HepG2 (cell line): ENCODE data around the gene PAIP1. TPM values are rescaled to one million over a fixed set of nuclear protein-coding genes. Genes with fewer than 3 reads are reported as not detected.

ENCODE experiments used
- ATAC-seq: fragments of 200-7000 bp; cut with Tn5 transposase; 3 replicates; pipeline ENCODE4 v1.9.1; 2020; ENCODE audit warnings: mild to moderate bottlenecking, moderate library complexity
- BruUV-seq: library from RNA; stranded (reverse); fragments of 400-500 nt; replicated peaks from 2 replicates; lab custom pipeline; 2021; lab: Mats Ljungman, UMichigan
- CTCF ChIA-PET: fragments of 300-600 bp; formaldehyde crosslinking; extraction: SDS; loops from one replicate; lab custom pipeline; 2021; ENCODE audit warnings: low total read pairs, inconsistent platforms, low intra/inter-chr PET ratio; lab: Yijun Ruan, JAX
- POLR2A ChIA-PET: fragments of 350-600 bp; sonication (Branson Sonifier 250); formaldehyde crosslinking; loops from one replicate; lab custom pipeline; 2020; ENCODE audit warnings: antibody characterized with exemption, inconsistent platforms; lab: Yijun Ruan, JAX
- DNase-seq: peaks from one replicate; pipeline ENCODE4 v3.0.0-alpha.2; 2015; ENCODE audit warnings: low spot score
- FAIRE-seq: peaks from 3 replicates; lab custom pipeline; 2011; peaks lifted over from hg19 to GRCh38; lab: Jason Lieb, UNC
- H2AFZ ChIP-seq: one replicate; pipeline ENCODE4 v1.6.1; 2011; ENCODE audit warnings: low read length, inconsistent platforms
- H3K27ac ChIP-seq: fragments of 300-600 bp; 3 replicates; pipeline ENCODE4 v1.8.0; 2011; ENCODE audit warnings: mixed run types, mild to moderate bottlenecking, mixed read lengths, low read length, inconsistent platforms; ENCODE audit not compliant: insufficient read depth; ENCODE audit errors: extremely low read length
- H3K27me3 ChIP-seq, 2 experiments: fragments of 200-600 bp in 1 of 2; 2 replicates in 1 of 2; 3 replicates in 1 of 2; pipeline versions ENCODE4 v1.6.0 to v1.8.0; 2011; ENCODE audit warnings: low read length in 2 of 2, mild to moderate bottlenecking in 2 of 2, moderate library complexity in 2 of 2, inconsistent platforms in 1 of 2; ENCODE audit not compliant: insufficient read depth in 2 of 2, control insufficient read depth in 1 of 2
- H3K36me3 ChIP-seq, 2 experiments: fragments of 200-600 bp in 1 of 2; replicated peaks in 1 of 2; 2 replicates in 1 of 2; 3 replicates in 1 of 2; pipeline versions ENCODE4 v1.5.1 to v1.8.0; 2011; ENCODE audit warnings: low read length in 2 of 2, inconsistent platforms in 1 of 2; ENCODE audit not compliant: insufficient read depth in 2 of 2, control insufficient read depth in 1 of 2
- H3K4me1 ChIP-seq: 2 replicates; pipeline ENCODE4 v1.5.1; 2012; ENCODE audit warnings: low read length, inconsistent platforms; ENCODE audit not compliant: insufficient read depth
- H3K4me2 ChIP-seq: 2 replicates; pipeline ENCODE4 v1.6.0; 2011; ENCODE audit warnings: low read depth, low read length, inconsistent platforms
- H3K4me3 ChIP-seq, 3 experiments: fragments of 200-600 bp in 1 of 3; sonication (generic), shearing (Covaris generic) in 1 of 3; replicated peaks in 1 of 3; 2 replicates each; pipeline ENCODE4 v1.5.1; 2011 to 2016; ENCODE audit warnings: low read length in 3 of 3, inconsistent platforms in 2 of 3, low read depth in 2 of 3, mild to moderate bottlenecking in 2 of 3, control low read depth in 1 of 3, mixed read lengths in 1 of 3; ENCODE audit not compliant: insufficient read depth in 1 of 3
- H3K79me2 ChIP-seq: one replicate; pipeline ENCODE4 v1.6.1; 2011; ENCODE audit warnings: low read length, inconsistent platforms; ENCODE audit not compliant: insufficient read depth
- H3K9ac ChIP-seq: 2 replicates; pipeline ENCODE4 v1.6.0; 2011; ENCODE audit warnings: mild to moderate bottlenecking, low read depth, low read length, inconsistent platforms; ENCODE audit not compliant: insufficient read depth
- H3K9me3 ChIP-seq: 2 replicates; pipeline ENCODE4 v1.5.1; 2012; ENCODE audit warnings: mild to moderate bottlenecking, low read length
- H4K20me1 ChIP-seq: 2 replicates; pipeline ENCODE4 v1.6.0; 2011; ENCODE audit warnings: inconsistent platforms, mild to moderate bottlenecking, low read length, moderate library complexity; ENCODE audit not compliant: insufficient read depth
- CEBPB ChIP-seq: IDR thresholded peaks from 2 replicates; pipeline ENCODE4 v1.6.1; 2011; ENCODE audit warnings: low read depth, low read length, improper control_type of control experiment, borderline replicate concordance
- JARID2 ChIP-seq: sonication (generic); formaldehyde crosslinking; IDR thresholded peaks from 2 replicates; pipeline ENCODE4 v1.8.1; 2023; ENCODE audit warnings: missing genetic modification reagents, inconsistent platforms; ENCODE audit not compliant: insufficient replicate concordance
- MAFF ChIP-seq: IDR thresholded peaks from 2 replicates; pipeline ENCODE4 v1.6.1; 2011; ENCODE audit warnings: low read depth, low read length, improper control_type of control experiment
- MAFK ChIP-seq, 2 experiments: IDR thresholded peaks in 1 of 2; conservative IDR thresholded peaks in 1 of 2; 2 replicates each; pipeline ENCODE4 v1.6.1; 2011; ENCODE audit warnings: improper control_type of control experiment in 2 of 2, low read length in 2 of 2
- RELA ChIP-seq: sonication (generic); formaldehyde crosslinking; IDR thresholded peaks from 2 replicates; pipeline ENCODE4 v1.4.0; 2020; ENCODE audit warnings: missing genetic modification reagents
- TOPORS ChIP-seq: sonication (generic); formaldehyde crosslinking; IDR thresholded peaks from 2 replicates; pipeline ENCODE4 v1.8.0; 2023; ENCODE audit warnings: mild to moderate bottlenecking, missing genetic modification reagents
- ZNF777 ChIP-seq: sonication (generic); formaldehyde crosslinking; IDR thresholded peaks from 2 replicates; pipeline ENCODE4 v1.4.0; 2020; ENCODE audit warnings: missing genetic modification reagents
- whole genome bisulfite sequencing: methylation state at CpG from one replicate; pipeline ENCODE4 v1.1.6; 2017; ENCODE audit warnings: low lambda C conversion rate; 5-methylcytosine and 5-hydroxymethylcytosine counted together
- in situ Hi-C: cut with HindIII; loops from 2 replicates; pipeline ENCODE4 v1.10.0; 2017; ENCODE audit warnings: low pct_unique_long_range_greater_than_20kb; ENCODE audit not compliant: extremely low pct_ligation_motif_present
- intact Hi-C: fragments of 100-400 bp; cut with micrococcal nuclease; formaldehyde crosslinking; loops from one replicate; pipeline ENCODE4 v1.10.0; 2022; ENCODE audit not compliant: unreplicated experiment
- polyA plus RNA-seq, 8 experiments: library from polyadenylated mRNA; depleted of rRNA in 3 of 8; stranded (reverse) in 7 of 8; unstranded in 1 of 8; fragments of >200 nt; fragmentation: Illumina TruSeq in 4 of 8; extraction: Trizol in 4 of 8; gene quantifications; 2 replicates each; pipeline versions ENCODE4 v1.2.1 to v1.2.3, GENCODE V29; 2011 to 2016; ENCODE audit warnings: low read depth in 4 of 8, missing spikeins in 1 of 8, mixed read lengths in 1 of 8; ENCODE audit not compliant: insufficient read depth in 1 of 8
- total RNA-seq, 5 experiments: library from RNA; depleted of rRNA; stranded (reverse); fragments of >200 nt; fragmentation: Illumina TruSeq; extraction: Trizol; gene quantifications; 2 replicates each; pipeline ENCODE4 v1.2.3, GENCODE V29; 2016; ENCODE audit warnings: low read depth in 1 of 5

Gene PAIP1
- total and polyA plus RNA-seq, 2 of the 13 experiments (the other 11 are each of a cell fraction or from before 2014, with no cell fraction given), result 96.6 to 116 TPM

DNA sequence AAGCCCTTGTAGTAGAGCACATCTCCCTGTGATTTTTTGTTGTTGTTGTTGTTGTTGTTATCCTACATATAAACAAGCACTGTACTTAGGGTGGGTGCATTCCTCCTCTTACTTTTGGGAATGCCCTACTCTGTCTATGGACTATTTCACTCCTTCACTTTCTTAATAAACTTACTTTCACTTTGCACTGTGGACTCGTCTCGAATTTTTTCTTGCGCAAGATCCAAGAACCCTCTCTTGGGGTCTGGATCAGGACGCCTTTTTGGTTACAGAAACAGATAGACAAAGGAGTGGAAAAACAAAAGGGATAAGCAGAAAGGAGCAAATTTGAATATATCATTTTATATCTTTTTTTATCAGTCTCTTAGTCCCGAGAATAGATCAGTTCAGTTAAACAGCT is 14.4 kb upstream of the PAIP1 start:
- Histone ChIP-seq H2AFZ (no peak overlapping the region), H3K9ac (no peak overlapping the region), H3K27me3 (no peaks in the 10 kb centered on the region), H3K36me3 (peaks cover 0 to 2% of the 10 kb centered on the region in 2 experiments; a peak in 3 of 5 replicates), H3K27ac (no peak overlapping the region), H4K20me1 (no peaks in the 10 kb centered on the region), H3K4me3 (no peak overlapping the region), H3K4me1 (no peaks in the 10 kb centered on the region), H3K79me2 (no peaks in the 10 kb centered on the region), H3K4me2 (no peak overlapping the region), H3K9me3 (no peaks in the 10 kb centered on the region)
- in situ Hi-C loops (no loop called here), intact Hi-C loops (no loop called here)
- POLR2A ChIA-PET, result no interaction called here
- ATAC-seq (no peak), DNase-seq (no peak), FAIRE-seq (no peak)
- CTCF ChIA-PET, result no interaction called here
- TF ChIP-seq CEBPB, result peak; percentile 36; the same call in 1 of the 2 replicates
- no peak for TF ChIP-seq JARID2 (CRISPR knock-in tag)
- WGBS, result 96% methylated on average over 5 of the region's 5 CpGs
- BruUV-seq, result no TSS peak

DNA sequence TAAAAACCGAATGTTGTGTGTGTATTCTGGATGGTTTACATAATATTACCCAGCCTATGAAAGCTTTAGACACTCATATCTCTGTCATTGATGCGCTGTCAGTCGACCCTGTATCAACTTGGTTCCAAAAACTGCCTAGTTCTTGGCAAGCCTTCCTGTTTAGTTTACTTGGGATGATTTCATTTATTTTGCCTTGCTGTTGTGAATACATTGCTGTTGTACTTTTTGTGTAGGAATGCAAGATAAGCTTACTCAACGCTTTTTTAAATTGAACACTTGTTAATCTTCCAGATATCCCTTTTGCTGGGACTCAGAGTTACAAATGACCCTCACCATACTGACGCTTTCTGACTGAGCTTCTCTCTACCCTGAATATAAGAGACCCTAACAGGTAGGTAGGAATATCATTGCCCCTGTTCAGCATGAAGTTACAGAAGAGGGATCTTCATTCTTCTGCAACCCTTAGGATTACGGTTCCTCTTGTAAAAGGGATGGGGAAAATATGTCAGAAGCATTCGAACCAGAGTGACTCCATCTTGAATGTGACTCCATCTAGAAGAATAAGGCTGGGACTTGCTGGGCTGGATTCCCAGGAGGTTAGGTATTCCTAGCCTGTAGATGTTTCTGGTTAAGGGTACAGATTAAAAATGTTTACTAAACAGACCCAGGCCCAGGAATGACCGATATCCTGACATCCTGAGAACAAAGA is 13.7 kb upstream of the PAIP1 start:
- Histone ChIP-seq H3K4me1 (no peaks in the 10 kb centered on the region), H3K4me2 (no peak overlapping the region), H4K20me1 (no peaks in the 10 kb centered on the region), H3K9me3 (no peaks in the 10 kb centered on the region), H3K4me3 (no peak overlapping the region), H3K36me3 (no peaks in the 10 kb centered on the region; a peak in 2 of 5 replicates), H3K27ac (no peak overlapping the region), H3K79me2 (no peaks in the 10 kb centered on the region), H2AFZ (no peak overlapping the region), H3K9ac (no peak overlapping the region), H3K27me3 (no peaks in the 10 kb centered on the region)
- ChIA-PET CTCF (no interaction called here), POLR2A (no interaction called here)
- WGBS, result 94% methylated on average over 8 of the region's 8 CpGs
- ATAC-seq, result no peak
- no peak for FAIRE-seq
- no TSS peak for BruUV-seq
- in situ Hi-C loops (no loop called here), intact Hi-C loops (no loop called here)
- DNase-seq, result no peak
- TF ChIP-seq RELA (no peak), MAFK (conservative IDR thresholded peaks at IDR 0.05 in 1 of 2, IDR thresholded peaks at IDR 0.05 in 1 of 2; ENCODE audit: low read length in 2 of 2) (peak in 1 of 2 experiments; percentile 50; a peak in 1 of 4 replicates), TOPORS (CRISPR knock-in tag) (no peak), MAFF (peak; percentile 30; the same call in 1 of the 2 replicates), ZNF777 (no peak)
